HG03378 (cell line): Measurements from ENCODE around the gene TOX2.

Source experiments
- ATAC-seq: cut with Tn5 transposase; IDR thresholded peaks from one replicate; pipeline ENCODE4 v1.9.1; 2021; ENCODE audit warnings: mild to moderate bottlenecking, moderate library complexity; ENCODE audit not compliant: unreplicated experiment

Gene TOX2

DNA sequence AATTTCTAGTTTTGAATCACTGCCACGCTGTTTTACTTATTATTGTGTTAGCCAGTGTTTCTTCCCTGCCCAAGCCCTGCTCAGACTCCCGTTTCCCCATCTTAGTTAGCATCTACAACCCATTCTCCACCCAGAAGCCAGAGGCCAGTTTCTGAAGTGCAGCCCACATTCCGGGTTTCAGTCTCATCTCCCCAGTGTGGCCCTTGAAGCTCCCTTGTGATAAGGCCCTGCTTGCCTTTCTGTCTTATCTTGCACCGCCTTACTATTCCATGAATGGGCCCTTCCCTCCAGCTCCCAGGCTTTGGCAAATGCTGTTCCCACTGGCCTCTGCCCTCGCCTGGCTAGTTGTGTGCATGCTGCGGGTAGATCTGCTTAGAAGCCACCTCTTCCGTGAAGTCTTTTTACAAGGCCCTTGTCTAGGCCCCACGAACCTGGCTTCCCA, 41.1 kb downstream of the TOX2 start:
- ATAC-seq = no peak

DNA sequence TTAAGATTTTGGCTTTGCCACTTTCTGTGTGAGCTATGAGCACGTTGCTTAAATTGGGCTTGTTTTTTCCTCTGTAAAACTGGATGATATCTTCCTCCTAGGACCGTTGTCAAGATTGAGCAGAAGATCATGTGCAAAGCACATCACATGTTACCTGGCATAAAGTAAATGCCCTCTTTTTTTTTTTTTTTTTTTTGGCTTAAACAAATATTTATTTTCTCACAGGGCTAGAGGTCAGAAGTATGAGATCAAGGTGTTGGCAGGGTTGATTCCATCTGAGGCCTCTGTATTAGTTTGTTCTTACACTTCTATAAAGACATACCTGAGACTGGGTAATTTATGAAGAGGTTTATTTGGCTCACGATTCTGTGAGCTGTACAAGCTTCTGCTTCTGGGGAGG, 42.7 kb downstream of the TOX2 start:
- no peak for ATAC-seq

DNA sequence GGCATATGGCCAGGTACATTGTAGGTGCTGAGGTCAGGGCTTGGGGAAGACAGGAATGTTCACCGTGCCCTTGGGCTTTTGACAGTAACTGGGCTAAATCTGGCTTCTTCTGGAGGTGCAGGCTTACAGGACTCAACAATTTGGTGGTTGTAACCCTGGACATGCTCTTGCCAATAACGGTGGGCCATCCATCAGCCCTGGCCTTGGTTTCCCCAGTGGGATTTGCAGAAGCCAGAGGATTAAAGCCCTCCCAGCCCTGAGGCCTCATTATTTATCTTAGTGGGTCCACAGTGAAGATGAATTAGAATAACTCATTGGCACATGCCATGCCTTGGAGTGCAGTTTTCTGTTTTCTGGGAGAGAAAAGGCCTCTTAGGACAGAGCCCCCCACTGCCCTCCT, 44.0 kb downstream of the TOX2 start:
- no peak for ATAC-seq

DNA sequence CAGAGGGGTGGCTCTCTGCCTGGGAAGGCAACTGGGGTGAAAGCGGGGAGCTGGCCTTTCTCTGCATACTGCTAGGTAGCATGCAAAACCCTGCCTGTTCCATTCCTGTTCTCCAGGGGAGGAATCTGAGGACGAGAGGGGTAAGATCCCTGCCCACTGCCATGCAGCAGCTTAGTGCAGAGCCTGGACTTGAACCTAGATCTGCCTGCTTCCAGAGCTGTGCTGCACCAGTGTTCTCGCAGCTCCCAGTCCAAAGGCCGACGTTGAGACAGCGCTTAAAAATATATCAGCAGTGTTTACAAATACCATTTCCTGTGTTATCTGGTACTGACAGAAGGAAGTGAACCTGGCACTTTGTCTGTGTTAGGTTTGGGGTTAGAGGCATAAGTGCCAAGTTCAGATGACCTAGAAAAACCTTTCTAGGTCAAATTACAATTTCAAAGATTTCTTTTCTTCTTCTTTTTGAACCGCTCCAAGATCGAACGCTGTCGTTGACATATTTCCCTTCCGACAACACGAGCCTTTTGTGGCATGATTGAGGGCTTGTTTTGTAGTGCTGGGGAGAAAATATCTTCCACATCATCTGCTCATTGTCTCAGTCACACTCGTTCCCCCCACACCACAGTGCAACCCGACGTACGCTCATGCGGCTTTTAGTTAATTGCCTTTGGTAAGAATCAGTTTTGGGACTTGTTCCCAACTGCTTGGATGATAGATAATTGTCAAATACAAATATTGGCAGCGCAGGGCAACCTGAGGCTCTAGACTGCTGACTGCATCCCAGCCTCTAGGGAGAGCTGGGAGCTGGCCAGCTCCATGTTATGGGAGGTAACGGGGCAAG, 44.6 kb downstream of the TOX2 start:
- ATAC-seq = no peak

DNA sequence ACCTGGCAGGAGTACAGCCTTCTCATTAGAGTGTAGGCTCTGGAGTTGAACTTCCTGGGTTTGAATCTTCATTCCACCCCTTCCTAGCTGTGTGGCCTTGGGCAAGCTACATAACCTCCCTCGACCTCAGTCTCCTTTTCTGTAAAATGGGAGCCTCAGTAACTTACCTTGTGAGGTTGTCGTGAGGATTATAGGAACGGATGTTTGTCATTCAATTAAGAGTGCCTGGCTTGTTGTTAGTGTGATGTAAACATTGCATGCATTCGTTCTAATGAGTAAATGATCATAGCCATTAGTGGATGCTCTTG, 45.2 kb downstream of the TOX2 start:
- no peak for ATAC-seq

DNA sequence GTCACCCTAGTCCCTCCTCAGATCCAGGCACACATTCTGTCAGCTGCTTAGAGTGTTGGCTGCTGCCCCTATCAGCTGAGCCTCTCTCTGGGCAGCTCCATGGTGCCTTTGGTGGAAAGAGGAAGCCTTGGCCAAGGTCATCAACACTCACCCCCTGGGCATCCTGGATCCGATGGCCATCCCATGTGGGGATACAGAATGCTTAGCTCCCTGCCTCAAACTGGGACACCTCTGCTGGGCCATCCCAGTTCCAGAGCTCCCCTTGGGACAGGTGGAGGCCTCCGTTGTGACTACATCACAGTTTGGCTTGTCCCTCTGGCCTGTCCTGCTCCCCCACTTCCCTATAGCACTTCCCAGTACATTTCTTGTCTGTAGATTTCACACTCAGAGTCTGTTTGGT, 45.6 kb downstream of the TOX2 start:
- no peak for ATAC-seq

DNA sequence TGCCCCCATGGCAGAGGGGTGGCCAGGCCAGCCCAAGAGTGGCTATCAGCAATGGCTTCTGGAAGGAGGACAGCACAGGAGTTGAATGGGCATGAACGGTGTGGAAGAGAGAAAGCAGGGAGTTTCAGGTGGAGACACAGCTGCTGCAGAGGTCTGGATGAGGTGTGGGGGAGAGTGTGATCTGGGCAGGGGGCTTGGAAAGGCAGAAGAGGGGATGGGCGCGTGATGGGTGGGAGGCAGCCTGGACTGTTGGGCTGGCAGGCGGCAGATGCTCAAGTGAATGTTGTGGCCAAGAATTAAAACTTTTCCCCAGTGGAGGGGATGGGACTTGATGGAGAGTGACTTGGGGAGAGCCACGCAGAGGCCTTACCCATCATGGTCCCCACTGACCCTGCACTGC, 46.5 kb downstream of the TOX2 start:
- no peak for ATAC-seq

DNA sequence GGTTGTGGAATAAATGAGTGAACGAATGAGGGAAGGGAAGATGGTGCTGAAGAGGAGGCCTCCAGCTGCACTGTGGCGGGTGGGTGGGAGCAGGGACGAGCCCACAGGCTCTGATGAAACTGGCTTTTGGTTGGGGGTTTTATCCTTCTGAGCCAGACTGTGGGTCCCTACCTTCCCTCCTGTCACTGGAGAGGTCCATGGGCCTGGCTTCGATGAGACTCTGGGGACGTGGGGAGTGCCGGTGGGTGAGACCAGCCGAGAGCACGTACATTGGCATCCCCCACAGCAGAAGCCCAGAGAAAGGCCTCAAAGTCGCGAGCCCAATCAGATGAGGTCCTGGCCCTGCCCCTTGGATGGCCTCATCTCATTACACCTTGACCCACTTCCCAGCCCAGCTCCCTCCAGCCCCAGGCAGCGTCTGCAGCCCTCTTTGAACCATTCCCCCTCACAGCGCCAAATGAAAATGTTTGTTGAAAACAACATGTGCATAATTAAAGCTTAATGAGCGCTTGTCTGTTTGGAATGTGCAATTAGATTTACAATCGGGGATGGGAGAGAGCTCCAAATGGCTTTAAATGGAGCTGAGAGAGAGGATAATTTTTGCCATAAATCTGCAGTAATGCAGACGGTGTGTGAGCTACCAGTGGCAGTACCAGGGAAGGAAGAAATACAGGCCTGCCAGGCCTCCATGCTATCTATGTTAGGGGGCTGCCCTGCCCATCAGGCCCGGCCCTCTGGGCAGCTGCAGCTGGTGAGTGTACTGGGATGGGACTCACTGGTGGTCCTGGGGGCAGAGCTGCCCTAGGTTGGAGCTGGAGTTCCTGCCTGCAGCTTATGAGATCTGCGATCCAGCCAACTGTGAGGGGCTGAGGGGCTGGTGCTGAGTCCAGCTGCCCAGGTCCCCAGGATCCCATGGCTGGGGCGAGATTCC, 47.2 kb downstream of the TOX2 start:
- ATAC-seq = no peak

DNA sequence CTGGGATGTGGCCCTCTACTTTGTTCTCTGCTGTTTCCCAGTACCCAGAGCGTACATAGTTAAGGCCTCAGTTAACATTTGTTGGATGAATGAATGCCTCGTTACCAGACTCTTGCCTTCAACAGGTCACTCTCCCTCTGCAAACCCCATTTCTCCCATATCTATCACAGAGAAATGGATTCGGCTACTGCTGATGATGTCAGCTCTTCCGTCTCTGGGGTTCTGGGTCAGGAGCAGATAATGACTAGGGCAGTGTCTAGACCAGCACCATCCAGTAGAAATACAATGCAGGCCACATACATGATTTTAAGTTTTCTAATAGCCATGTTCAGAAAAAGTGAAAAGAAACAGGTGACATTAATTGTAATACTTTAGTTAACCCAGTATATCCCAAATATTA, 47.9 kb downstream of the TOX2 start:
- no peak for ATAC-seq

DNA sequence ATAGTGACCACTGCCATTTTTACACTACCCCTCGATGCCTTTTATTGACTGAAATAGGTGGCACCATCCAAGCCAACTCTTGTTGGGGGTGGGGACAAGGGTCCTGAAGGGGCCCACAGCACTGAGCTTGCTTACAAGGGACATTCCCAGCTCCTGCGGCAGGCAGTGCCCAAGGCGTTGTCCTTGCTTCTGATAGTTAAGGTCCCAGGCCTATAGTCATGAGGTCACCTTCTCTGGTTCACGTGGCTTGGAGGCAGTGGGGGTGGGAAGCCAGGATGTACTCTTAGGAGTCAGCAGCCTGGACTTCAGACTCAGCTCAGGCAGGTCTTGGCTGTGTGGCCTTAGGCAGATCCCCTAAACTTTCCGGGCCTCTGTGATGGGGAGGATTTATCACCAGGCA, 48.6 kb downstream of the TOX2 start:
- no peak for ATAC-seq

DNA sequence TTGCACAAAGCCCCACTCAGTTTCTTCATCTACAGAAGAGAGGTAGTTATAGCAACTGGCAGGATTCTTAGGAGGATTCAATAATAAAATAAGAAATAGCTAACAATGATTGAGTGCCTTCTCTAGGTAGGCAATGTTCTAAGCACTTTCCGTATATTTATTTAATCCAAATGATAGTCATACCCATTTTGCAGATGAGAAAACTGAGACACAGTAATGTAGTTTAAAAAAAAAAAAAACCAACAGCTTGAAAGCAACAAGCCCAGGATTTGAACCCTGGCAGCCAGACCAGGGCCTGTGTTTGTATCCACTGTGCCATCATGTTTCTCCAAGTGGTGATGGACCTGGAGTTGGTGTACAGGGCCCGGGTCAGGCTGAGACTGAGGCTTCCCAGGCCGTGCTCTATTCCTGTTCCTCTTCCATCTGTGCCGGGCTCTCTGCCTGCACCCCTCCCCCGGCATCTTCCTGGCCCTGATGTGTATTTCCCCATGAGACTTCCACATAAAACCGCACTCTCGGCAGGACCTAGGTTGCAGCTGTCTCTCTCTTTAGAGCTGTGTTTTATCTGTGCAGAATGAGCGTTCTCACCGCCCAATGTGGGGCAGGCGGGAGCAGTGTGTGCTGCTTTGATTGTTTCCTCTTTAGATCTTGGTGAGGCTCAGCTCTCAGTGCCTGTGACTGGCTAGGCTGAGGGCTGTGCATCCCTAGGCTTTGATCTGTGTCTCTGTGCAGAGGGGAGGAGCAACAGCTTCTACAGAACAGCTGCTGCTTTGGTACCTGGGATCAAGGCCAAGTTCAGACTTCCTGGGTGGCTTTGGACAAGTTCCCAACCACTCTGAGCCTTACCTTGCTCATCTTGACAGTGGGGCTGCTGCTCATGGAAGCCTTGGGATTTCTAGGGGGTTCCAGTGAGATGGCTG, 49.5 kb downstream of the TOX2 start:
- ATAC-seq = peak; percentile 54

DNA sequence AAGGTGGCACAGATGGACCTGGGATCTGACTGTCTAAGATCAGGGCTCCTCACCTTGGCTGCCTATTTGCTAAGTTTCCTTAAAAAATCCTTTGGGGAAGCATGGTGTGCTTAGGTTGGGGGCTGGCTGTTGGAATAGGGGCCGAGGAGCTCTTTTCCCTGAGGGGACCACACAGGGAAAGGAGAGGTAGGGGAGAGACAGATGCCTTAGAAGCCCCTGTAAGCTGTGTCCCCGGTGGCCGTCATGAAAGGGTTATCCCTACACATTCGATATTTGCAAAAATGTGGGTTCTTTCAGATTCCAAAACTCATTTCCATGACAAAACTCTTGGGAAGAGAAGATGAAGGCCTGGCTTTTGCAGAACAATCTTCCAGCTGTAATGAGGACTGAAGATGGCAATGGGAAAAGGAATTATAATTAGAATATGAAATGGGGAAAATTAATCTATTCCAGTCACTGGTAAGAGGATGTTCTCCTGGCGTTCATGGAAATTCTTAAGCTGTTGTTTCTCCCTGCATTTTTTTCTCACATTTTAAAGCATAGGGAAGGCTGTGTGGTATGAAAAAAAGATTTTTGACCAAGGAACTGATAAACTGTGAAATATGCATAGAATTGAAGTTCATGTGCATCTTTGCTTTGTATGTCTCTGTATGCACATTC, 53.8 kb downstream of the TOX2 start:
- no peak for ATAC-seq

DNA sequence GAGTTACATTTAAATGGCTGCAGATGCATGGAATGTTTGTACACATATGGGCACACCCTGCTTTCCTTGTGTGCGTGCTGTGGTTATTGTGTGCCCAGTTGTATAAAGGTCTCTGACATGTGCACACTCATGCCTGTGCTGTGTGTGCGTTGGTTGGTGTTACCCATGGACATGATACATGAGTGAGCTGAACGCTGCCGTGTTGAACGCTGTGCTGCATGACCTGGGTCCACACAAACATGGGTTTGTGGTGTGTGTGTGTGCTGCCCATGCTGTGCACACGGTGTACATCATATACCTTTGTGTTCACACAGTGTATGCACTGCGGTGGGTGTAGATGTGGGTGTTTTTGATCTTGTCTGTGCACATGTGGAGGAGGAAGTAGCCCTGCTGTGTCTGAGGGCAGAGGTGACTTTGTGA, 54.4 kb downstream of the TOX2 start:
- ATAC-seq = no peak

DNA sequence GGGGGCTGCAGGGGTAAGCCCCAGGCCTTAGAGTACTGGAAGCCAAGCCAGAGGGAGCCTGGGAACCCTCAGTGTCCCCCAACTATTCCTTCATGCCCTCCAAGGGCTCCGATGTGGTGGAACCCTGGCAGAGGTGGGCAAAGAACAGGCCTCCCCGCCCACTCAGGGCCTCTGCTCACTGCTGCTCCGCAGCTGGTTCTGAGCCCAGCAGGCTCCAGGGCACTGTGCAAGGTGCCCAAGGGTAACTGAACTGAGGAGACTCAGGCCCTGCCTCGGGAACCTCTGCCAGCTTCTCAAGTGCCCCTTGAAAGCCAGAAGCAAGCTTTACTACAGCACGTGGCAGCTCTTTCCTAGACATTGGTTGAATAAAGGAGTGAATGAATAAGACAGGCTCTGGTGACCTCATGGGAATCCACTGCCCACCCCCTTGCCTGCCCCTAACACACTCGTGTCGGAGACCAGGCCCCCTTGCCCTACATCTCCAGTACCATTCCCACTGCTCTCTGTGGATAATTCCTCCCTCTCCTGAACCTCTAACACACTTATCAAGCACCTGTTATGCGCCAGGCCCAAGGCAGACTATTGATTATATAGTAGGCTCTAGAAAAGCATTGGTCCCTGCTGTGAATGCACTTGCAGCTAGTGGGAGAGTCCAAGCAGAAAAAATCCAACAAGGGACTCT, 55.0 kb downstream of the TOX2 start:
- no peak for ATAC-seq

DNA sequence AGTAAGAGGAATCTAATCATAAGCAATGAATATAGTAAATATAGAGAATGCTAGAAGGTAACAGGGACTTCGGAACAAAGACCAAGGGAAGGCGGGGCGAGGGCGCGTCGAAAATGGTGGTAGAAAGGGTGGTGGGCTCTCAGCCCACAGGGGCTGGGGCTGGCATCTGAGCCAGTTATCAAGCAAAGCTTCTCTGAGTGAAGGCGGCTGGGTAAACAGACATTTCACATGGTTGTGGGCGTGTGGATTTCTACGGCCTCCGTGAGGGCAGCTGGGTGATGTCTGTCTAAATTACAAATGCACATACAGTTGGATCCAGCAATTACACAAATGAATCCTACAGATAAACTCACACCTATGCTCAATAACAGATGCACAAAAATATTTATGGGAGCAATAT, 56.6 kb downstream of the TOX2 start:
- ATAC-seq = no peak

DNA sequence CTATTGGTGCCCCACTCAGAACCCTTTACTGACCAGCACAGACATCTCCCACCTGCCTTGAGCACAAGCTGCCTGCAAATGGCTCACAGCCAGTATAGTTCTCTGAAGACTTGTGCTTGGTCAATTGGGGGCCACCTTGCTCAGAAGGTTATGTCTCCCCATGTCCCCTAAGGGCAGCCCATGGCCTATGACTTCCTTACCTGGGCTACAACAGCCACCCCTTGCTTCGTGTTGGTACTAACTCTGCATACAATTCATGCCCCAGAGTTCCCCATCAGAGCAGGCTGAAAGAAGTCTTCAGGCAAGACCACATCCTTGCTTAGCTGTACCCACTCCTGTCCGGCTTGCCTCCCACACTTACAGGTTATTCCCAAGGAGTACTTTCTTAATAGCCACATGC, 57.4 kb downstream of the TOX2 start:
- no peak for ATAC-seq

DNA sequence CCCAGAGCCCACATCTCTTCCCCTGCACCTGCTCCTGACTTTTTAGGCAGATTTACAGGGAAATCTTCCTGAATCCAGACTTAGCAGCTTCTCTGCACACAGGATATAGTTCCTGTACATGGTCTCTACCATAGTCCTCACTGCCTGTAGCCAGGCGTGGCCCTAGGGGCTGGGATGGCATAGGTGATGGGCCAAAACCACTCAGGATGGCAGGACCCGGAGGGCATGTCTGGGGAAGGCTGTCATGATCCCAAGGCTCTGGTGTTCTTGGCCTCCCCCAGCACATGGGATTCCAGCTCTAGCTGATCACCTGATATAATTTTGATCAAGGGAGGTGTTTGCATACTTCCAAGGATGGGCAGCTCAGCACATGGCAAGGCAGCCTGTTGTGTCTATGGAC, 58.0 kb downstream of the TOX2 start:
- ATAC-seq = no peak

DNA sequence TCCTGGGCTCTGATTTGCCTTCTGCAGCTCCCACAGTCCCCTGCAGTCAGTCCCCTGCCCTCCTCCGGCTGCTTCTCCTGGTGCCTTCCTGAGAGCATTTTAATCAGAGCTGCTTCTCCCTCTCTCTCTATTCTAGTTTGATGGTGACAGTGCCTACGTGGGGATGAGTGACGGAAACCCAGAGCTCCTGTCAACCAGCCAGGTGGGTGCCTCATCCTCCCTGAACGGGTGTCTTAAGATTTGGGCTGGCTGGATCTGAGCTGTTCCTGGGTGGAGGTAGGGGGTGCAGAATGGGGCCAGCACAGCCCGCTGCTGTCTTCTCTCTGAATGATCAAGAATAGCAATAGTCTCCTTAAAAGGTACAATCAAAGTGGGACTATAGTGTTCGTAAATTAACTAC, 58.6 kb downstream of the TOX2 start:
- no peak for ATAC-seq

DNA sequence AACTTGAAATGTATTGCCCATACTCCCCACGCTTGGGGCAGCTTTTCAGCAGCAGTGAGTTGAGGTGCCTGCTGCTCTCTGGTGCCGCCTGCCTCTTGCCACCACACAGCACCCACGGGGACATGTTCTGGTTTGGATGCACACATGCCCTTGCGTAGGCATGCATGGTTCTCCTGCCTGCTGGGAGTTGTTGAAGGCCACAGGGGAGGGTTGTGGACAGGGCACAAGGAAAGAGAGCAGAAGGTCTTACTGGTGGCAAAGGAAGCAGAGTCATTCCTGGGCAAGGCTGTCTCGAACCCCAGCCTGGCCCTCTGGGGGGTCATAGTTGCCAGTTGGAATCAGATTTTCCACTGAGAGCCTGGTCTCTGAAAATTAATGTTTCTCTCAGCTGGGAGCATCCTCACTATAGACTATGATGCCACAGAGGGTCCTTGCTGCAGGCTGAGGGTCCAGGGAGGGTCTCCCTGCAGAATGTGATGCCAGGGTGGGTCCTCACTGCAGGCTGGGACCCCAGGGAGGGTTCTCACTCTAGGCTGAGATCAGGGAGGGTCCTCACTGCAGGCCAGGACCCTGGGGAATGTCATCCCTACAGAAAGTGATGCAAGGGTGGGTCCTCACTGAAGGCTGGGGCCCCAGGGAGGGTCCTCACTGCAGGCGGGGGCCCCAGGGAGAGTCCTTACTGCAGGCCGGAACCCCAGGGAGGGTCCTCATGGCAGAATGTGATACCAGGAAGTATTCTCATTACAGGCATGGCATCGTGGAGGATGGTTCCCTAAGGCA, 59.2 kb downstream of the TOX2 start:
- ATAC-seq = no peak
